Mesothelial cell of epicardium (in vitro differentiated cells): ENCODE data around the gene SPCS2. TPM values are rescaled to one million over a fixed set of nuclear protein-coding genes. Genes with fewer than 3 reads are reported as not detected.
"Not testable (repeated sequence)": the region's sequence is repeated elsewhere in the genome, so short reads cannot be mapped to it uniquely, and the experiment has no call there.

ENCODE experiments used
- DNase-seq, 2 experiments: peaks; one replicate each; pipeline ENCODE4 v3.0.0; 2021; ENCODE audit warnings: low spot score in 2 of 2; ENCODE audit not compliant: unreplicated experiment in 2 of 2
- H3K27ac Mint-ChIP-seq: 2 replicates; pipeline ENCODE4 v1.8.0; 2021; ENCODE audit warnings: mixed read lengths
- H3K27me3 Mint-ChIP-seq: 2 replicates; pipeline ENCODE4 v1.8.0; 2021; ENCODE audit warnings: low read depth, mixed read lengths
- H3K36me3 Mint-ChIP-seq: 2 replicates; pipeline ENCODE4 v1.8.0; 2021; ENCODE audit warnings: mixed read lengths
- H3K4me1 Mint-ChIP-seq: 2 replicates; pipeline ENCODE4 v1.8.0; 2021; ENCODE audit warnings: mixed read lengths
- H3K4me3 Mint-ChIP-seq: 2 replicates; pipeline ENCODE4 v1.8.0; 2021; ENCODE audit warnings: mild to moderate bottlenecking, moderate library complexity, mixed read lengths
- H3K9me3 Mint-ChIP-seq: 2 replicates; pipeline ENCODE4 v1.8.0; 2021; ENCODE audit warnings: mixed read lengths
- total RNA-seq: library from RNA; stranded (reverse); gene quantifications from 3 replicates; pipeline ENCODE4 v1.2.1, GENCODE V29; 2021
- TF ChIP-seq, protein P1 (sequence below): fragments of 200-600 bp; sonication (generic); IDR thresholded peaks from one replicate; pipeline ENCODE4 v1.5.0; 2021; ENCODE audit warnings: antibody characterized with exemption; ENCODE audit not compliant: unreplicated experiment

SPCS2 gene
- total RNA-seq, 1 donor from 2014 or later: 101 TPM

- Mint-ChIP-seq H3K4me3 (peak within 1 kb of the TSS; percentile 96), H3K9me3 (no peaks in the 10 kb centered on the region), H3K36me3 (no peaks in the 10 kb centered on the region), H3K27me3 (no peaks in the 10 kb centered on the region), H3K4me1 (peaks cover 6% of the 10 kb centered on the region), H3K27ac (peak within 1 kb of the TSS; percentile 92)
- DNase-seq: peak; percentile 58 to 61
- TF ChIP-seq, protein P1, sequence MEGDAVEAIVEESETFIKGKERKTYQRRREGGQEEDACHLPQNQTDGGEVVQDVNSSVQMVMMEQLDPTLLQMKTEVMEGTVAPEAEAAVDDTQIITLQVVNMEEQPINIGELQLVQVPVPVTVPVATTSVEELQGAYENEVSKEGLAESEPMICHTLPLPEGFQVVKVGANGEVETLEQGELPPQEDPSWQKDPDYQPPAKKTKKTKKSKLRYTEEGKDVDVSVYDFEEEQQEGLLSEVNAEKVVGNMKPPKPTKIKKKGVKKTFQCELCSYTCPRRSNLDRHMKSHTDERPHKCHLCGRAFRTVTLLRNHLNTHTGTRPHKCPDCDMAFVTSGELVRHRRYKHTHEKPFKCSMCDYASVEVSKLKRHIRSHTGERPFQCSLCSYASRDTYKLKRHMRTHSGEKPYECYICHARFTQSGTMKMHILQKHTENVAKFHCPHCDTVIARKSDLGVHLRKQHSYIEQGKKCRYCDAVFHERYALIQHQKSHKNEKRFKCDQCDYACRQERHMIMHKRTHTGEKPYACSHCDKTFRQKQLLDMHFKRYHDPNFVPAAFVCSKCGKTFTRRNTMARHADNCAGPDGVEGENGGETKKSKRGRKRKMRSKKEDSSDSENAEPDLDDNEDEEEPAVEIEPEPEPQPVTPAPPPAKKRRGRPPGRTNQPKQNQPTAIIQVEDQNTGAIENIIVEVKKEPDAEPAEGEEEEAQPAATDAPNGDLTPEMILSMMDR: no peak
These were observed 39.6 kb downstream of the SPCS2 start, which contains the start of gene NEU3 for GRCh38 chr11:74988541-74989259. Gene NEU3, plus strand, starts transcription at chr11:74988933. Its CDS starts 128 bp downstream, at chr11:74989061.

GRCh38 chr11:74989260-74989638 is 40.2 kb downstream of the SPCS2 start:
- TF ChIP-seq, protein P1: no peak
- Mint-ChIP-seq H3K36me3 (no peaks in the 10 kb centered on the region), H3K27ac (peak overlapping the region; percentile 92), H3K27me3 (no peaks in the 10 kb centered on the region), H3K9me3 (no peaks in the 10 kb centered on the region), H3K4me1 (peaks cover 6% of the 10 kb centered on the region), H3K4me3 (peak overlapping the region; percentile 96)
- DNase-seq: no peak

DNA sequence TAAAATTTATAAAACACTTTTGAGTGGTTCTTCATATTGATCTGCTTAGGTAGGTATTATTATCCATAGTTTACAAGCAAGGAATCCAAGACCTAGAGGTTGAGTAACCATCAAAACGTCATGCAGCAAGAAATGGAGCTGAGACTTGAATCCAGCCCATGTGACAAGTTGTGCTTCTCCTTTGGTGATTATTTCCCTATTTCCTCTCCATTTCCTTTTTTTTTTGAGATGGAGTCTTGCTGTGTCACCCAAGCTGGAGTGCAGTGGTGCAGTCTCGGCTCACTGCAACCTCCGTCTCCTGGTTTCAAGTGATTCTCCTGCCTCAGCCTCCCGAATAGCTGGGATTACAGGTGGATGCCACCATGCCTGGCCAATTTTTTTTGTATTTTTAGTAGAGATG is 41.1 kb downstream of the SPCS2 start:
- H3K27me3 Mint-ChIP-seq, H3K4me3 Mint-ChIP-seq, H3K36me3 Mint-ChIP-seq, H3K4me1 Mint-ChIP-seq, H3K27ac Mint-ChIP-seq, H3K9me3 Mint-ChIP-seq, DNase-seq: not testable (repeated sequence)

- H3K4me3 Mint-ChIP-seq: no peak overlapping the region
- TF ChIP-seq, protein P1: no peak
- no peak overlapping the region for H3K27ac Mint-ChIP-seq
- no peak for DNase-seq
- no peaks in the 10 kb centered on the region for H3K27me3 Mint-ChIP-seq
- H3K9me3 Mint-ChIP-seq: no peaks in the 10 kb centered on the region
- H3K36me3 Mint-ChIP-seq: no peaks in the 10 kb centered on the region
- H3K4me1 Mint-ChIP-seq: peaks cover 6% of the 10 kb centered on the region
These were observed 41.9 kb downstream of the SPCS2 start for GRCh38 chr11:74990941-74991340.

DNA sequence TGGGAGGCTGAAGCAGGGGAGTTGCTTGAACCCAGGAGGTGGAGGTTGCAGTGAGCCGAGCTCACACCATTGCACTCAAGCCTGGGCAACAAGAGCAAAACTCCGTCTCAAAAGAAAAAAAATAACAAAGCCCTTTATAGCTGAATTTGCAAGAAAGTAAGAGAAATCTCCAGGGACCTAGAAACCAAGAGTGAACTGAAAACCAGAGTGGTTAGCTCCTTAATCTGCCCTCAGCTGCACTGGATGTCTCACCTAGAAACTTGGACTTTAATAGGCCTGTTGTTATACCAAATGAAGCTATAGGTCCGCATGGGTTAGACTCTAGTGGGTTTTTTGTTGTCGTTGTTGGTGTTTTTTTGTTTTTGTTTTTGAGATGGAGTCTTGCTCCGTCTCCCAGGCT is 43.8 kb downstream of the SPCS2 start:
- H3K36me3 Mint-ChIP-seq: peaks cover 9% of the 10 kb centered on the region
- H3K27me3 Mint-ChIP-seq: no peaks in the 10 kb centered on the region
- H3K27ac Mint-ChIP-seq: no peak overlapping the region
- no peaks in the 10 kb centered on the region for H3K9me3 Mint-ChIP-seq
- H3K4me1 Mint-ChIP-seq: peaks cover 6% of the 10 kb centered on the region
- DNase-seq: no peak
- H3K4me3 Mint-ChIP-seq: no peak overlapping the region
- TF ChIP-seq, protein P1: no peak

- Mint-ChIP-seq H3K4me3 (no peak overlapping the region), H3K9me3 (no peaks in the 10 kb centered on the region), H3K27ac (no peak overlapping the region), H3K27me3 (no peaks in the 10 kb centered on the region), H3K36me3 (peaks cover 14% of the 10 kb centered on the region), H3K4me1 (no peaks in the 10 kb centered on the region)
- TF ChIP-seq, protein P1: no peak
- no peak for DNase-seq
These were observed 51.9 kb downstream of the SPCS2 start for GRCh38 chr11:75000975-75001354.
